T-helper 1 cell treated with Interleukin-12 subunit alpha and Interleukin-12 subunit beta and Interleukin-4 antibody, amounts not matched to agents 30 ng/mL and 1 ng/mL, for 36 hours (primary cell): Measurements from ENCODE around the gene FGF14. TPM values are rescaled to one million over a fixed set of nuclear protein-coding genes. Genes with fewer than 3 reads are reported as not detected.

Experiments used
- intact Hi-C: fragments of 100-400 bp; cut with micrococcal nuclease; formaldehyde crosslinking; loops from one replicate; pipeline ENCODE4 v1.15.1; 2024
- total RNA-seq: library from RNA; stranded (reverse); gene quantifications from 2 replicates; pipeline ENCODE4 v1.2.3, GENCODE V29; 2022

The FGF14 gene
- total RNA-seq, 1 donor from 2014 or later = not detected

DNA sequence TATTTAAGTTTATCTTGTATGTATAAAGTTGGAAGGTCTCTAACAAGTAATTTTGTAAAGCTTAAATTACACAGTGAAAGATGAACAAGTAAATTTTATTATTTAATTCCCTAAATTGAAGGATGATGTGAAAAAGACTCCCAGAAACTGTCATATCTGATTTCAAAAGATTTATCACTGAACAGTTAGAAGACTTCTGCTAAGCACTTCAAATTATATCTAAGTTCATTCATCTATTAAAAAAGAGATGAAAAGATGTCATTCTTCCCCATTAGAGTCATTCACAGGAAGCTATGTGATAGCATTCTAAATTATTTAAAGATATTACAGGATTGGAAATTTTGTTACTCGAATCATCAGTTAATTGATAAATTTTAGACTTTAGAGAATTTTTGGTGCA is 590.0 kb downstream of the FGF14 start:
- intact Hi-C loops = no loop called here

DNA sequence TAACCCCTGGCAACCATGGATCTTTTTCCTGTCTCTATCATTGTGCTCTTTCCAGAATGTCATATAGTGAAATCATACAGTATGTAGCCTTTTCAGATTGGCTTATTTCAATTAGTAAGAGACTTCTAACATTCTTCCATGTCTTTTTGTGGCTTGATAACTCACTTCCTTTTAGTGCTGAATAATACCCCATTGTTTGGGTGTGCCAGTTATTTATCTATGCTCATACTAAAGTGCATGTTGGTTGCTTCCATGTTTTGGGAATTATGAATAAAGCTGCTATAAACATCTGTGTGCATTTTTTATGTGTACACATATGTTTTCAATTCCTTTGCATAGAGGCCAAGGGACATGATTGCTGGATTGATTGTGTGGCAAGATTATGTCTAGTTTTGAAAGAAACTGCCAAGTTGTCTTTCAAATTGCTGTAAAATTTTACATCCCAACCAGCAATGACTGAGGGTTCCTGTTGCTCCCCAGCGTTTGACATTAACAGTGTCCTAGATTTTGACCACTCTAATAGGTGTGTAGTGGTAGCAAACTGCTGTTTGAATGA is 590.5 kb downstream of the FGF14 start:
- intact Hi-C loops = no loop called here

DNA sequence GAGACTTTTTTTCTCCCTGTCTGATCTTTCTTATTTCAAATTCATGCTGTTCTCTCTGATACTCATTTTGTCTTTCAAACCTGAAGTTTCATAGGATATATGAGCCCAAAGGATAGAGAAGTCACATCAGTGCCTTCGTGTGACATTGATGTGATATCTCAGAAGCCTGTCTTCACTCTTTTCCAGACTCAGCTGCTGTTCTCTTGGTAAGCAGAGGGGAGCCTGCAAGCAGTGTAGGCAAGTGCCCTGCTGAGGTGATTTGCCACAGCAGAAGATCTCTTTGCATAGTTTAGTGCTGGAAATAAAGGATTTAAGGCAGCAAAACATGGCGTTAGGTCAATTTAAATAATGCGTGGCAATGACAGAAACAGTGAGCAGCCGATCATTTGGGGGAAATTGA is 602.7 kb downstream of the FGF14 start:
- intact Hi-C loops = no loop called here

DNA sequence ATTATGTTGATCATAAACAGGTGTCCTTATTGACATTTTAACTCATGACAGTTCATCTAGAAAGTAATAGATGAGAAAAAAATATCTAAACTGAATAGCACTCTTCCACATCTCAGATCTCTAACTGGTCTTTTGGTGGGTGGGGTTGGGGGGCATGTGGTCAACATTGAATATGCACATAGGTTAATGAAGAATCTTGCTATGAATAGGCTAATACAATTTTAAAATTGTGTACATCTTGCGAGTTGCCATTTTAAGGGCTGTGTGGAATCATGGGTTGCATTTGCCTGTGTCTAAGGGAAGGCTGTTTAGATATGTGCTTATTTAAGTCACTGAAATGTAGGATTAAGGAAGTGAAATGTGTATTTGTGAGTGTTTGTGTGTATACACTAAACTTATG is 603.4 kb downstream of the FGF14 start:
- intact Hi-C loops = no loop called here

DNA sequence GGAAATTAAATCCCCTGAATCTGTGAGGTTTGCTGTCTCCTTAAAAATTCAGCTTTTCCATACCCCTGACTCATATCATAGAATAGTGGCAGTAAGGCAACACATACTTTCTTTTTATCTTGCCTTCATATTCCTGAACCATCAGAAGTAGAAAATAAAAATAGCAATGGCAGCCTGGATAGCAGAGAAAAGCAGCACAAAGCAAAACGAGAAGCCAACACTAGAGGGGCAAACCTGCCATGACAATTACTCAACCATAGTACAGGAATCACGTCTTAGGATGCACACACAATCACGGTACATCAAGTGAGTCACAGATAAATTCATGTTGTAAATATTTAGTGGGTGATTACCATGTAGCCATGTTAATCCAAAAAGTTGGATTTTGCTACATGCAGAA is 606.4 kb downstream of the FGF14 start:
- intact Hi-C loops = no loop called here

DNA sequence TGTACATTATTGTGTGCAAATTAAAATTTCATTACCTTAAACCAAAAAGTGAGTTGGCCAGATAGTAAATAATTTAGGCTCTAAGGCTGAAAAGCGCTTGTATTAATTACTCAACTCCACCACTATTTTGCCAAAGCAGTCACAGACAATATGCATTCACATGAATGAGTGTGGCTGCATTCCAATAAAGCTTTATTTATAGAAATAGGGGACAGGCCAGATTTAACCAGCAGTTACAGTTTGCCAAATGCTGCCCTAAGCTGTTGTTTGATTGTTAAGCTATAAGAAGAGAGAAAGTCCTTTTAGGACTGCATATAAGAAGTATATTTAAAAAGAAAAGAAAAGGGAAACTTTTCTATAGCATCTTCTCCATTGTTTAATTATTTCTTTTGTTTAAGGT is 606.8 kb downstream of the FGF14 start:
- intact Hi-C loops = no loop called here

DNA sequence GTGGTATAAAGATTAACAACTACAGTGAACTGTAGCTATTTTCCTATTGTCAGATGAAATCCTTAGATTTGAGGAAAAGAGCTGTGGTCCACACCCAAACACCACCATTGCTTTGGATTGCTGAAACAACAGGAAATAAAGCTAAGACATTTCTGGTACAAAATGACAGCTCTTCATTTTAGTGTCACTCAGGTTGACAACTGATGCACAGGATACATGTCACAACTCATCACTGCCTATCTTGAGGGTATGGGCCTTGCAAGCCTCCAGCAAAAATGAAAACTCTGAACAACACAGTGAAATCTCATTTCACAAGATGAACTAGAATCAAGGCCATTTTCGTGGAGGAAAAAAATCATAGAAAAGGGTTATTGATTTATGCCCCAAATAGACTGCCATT is 609.7 kb downstream of the FGF14 start:
- intact Hi-C loops = no loop called here

DNA sequence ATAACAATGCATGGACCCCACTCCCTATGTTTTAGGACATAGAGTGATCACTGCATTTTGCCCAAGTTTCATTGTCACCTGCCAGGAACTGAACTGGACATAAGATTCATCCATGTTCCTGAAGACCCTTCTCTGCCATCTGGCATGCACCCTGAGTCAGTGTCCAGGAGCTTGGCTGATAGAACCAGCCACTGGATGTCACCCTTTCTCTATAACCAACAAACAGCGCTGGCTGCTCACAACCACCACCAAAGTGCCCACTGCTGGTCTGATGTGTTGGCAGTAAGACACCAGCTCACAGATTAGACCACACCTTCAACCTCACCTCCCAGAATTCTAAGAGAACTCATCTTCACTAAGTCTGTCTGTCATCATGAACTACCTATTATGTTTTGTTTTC is 616.0 kb downstream of the FGF14 start:
- intact Hi-C loops = no loop called here

DNA sequence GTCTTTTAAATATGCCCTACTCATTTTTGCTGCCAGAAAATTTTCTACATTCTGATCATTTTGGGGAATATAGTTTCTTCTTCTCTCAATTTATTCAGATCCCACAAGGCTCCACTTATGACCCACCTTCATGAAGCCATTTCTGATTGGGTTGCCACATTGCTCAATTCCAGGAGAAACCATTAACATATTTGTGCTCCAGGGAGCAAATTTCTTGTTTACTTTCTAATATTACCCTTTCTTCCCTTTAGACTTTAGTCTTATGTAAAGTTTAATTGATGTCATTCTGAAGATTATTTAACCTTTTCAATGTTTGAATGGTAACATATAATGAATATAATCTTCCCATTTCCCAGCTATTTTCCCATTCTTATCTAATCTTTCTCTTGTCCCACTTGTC is 617.5 kb downstream of the FGF14 start:
- intact Hi-C loops = no loop called here

DNA sequence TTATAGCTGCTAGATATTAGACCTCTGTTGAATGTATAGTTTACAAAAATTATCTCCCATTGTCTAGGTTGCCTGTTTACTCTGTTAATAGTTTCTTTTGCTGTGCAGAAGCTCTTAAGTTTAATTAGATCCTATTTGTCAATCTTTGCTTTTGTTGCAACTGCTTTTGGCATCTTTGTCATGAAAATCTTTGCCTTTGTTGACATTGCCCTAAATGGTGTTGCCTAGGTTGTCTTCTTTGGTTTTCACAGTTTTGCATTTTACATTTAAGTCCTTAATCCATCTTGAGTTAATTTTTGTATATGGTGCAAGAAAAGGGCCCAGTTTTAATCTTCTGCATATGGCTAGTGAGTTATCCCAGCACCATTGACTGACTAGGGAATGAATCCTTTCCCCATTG is 618.3 kb downstream of the FGF14 start:
- intact Hi-C loops = no loop called here

DNA sequence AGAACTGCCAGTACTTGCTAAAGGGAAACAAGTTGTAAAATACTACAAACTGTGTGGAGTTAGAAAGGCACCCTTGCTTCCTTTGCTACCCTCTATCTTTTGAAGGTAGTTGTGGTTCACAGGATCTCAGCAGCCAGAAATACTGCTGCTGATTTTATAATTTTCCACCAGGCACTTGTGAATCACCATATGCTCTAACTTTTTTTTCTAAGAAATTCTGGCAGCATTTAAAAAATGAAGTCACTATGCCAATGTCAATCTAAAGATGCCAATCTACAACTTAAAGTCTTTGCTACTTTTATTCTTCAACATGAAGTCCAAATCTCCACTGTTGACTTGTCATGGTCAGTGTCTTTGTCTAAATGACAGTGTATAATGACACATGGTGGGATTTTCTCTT is 621.6 kb downstream of the FGF14 start:
- intact Hi-C loops = no loop called here

DNA sequence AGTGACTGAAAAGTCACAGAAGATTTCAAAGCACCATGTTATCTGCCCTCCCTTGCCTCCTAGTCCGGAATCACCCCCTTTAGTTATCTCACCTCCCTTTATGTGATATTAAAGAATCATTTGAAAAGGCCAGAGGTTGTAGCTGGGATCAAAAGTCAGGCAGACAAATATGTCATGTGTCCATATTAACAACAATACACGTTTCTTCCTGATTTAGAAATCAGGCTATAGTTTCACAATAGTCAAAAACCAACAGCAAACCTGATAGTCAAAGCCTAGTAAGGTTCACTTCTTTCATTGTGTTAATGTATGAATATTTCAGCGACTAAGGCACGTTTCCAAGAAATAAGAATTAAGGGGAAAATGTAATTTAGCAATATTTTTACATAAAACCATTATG is 622.7 kb downstream of the FGF14 start:
- intact Hi-C loops = no loop called here

DNA sequence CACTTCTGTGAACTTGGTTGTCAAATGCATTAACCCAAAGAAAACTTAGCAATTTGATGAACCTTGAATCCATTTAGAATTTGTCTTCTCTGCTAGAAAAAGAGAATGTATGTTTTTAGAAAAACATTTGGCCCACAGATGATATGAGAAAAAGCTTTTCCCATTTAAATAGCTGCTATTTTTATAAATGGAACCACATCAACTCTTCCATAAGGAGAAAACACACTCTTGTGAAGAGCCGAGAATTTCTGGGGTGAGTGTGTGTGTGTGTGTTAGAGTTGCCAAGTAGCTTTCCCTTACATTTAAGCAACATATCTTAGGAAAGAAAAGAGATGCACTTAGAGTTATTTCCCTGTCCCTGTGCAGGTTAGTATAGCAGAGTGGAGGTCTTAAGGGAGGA is 626.6 kb downstream of the FGF14 start:
- intact Hi-C loops = no loop called here

DNA sequence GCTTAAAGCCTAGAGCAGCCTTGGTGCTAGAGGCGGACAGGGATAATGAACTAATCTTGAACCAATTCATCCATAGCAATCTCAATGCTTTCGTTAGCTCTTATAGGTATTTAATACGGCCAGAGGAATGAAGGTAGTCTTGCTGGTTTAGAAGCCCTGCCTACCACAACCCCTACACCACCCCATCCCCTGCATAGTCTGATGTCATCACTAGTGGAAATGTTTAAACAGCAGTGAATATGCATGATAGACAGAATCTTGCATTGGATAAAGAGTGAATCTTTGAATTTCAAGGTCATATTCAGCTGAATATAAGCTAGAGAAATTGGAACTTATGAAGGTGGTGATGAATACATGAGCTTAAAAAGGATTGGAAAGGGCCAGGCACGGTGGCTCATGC is 627.5 kb downstream of the FGF14 start:
- intact Hi-C loops = no loop called here

DNA sequence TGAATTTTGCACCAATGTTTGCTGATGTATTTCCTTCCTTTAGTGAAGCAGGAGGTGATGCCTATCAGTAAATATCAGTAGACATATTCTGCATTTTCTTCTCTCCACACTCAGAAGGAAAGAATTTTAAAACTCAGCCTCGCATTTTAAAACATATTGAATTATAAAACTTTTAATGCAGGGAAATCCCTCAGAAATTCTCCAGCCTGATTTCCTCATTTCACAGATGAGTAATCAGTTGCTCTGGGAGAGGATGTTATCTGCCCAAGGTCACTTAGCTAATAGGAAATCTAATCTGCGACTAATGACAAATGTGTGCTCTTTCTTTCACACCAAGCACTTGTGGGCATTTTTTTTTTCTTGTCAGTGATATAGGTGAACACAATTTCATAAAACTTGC is 628.8 kb downstream of the FGF14 start:
- intact Hi-C loops = no loop called here

DNA sequence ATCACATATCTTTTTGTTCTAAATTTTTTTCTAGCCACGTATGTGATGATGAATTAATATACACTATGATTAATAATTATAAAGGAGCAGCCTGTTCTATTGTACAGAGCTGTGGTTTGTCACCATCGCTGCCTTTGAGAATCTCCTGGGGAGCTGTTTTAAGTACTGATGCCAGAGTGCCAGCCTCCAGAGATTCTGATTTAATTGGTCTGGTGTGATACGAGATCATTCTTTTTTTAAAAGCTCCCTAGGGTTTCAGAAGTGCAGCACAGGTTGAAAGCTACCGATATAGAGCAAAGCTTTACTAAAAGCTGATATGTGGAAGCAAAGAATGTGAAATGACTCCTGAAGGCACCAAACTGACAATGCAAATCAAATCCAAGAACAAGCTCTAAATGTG is 634.7 kb downstream of the FGF14 start:
- intact Hi-C loops = no loop called here

DNA sequence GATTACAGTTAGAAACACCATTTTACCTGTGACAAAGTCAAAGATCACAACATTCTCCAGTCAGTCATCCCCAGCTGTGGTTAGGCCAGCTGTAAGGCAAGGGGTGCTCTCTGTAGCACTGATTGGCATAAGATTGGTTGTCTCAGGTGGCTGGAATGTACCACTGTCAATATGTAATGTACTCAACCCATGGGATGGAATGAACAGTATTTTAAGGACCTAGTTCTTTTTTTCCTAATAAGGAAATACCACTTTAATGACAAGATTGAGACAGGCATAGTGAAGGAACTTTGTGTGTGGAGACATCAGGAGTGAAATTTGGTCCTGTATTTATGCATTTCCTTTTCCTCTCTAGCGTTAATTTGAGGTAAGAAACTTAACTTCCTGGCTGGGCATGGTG is 638.7 kb downstream of the FGF14 start:
- intact Hi-C loops = no loop called here

DNA sequence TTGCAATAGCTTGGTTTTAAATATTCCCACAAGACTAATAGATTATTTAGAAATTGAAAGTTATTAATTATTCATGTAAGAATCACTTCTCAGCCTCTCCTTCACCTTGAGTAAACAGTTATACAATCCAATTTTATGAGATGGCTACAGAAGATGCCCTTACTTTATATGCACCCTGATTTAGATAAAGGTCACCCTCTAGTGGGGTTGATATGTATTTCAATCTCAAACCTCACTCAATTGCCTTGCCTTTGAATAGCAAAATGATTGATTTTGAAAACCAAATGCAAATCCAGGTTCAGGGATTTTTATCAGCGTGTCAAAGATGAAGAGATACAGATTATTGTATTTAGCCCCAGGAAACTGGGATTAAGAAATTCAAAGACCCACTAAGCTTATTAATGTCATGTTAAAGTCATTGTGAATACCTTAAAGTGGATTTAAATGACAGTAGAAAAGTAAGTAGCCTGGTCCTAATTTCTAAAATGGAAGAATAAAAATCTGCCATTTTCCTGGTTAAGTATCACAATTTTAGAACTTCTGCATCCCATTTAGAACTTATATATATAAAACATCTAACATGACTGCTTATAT is 644.3 kb downstream of the FGF14 start:
- intact Hi-C loops = loop anchor here (1.0 kb wide), 2 partner anchors 243 to 613 kb away; no protein-coding TSS in a partner anchor

DNA sequence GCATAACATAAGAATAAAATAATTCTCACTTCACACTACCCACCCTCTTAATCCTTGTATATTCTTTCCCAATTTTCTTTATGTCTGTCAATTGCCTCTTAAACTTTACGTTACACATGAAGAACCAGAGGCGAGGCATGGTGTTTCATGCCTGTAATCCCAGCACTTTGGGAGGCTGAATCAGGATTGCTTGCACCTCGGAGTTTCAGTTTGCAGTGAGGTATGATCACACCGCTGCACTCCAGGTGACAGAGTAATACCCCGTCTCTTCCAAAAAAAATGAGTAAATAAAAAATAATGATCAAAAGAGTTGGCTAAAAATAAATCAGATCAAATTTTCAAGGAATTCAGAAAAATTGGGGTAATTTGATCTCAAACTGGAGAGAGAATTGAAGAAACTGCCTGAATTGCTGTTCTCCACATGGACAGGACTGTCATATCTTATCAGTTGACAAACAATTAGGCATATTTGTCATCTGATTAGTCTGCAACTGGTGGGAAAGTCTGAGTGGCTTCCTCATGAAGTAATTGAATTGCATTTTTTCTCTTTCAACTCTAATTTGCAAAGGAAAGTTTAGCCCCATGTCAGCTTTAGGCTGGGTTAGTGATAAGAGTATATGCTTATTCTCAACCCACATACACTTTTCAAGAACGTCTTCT is 646.5 kb downstream of the FGF14 start:
- intact Hi-C loops = no loop called here

DNA sequence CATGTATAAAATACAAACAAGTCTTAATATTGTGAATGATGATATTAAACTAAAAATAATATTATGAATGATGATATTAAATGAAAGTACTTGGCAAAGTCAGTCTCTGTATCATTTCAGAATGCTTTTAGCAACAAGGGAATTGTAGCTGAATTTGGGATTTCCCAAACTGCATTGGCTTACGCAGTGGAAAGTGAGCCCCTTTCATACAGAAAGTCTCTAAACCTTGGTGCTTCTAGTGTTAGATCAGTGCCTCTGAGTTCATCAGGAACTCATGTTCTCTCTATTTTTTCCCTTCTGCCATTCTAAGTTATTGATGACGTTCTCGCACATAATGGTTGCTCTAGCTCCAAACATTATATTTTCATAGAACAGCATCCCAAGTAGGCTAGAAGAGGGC is 649.4 kb downstream of the FGF14 start:
- intact Hi-C loops = no loop called here

DNA sequence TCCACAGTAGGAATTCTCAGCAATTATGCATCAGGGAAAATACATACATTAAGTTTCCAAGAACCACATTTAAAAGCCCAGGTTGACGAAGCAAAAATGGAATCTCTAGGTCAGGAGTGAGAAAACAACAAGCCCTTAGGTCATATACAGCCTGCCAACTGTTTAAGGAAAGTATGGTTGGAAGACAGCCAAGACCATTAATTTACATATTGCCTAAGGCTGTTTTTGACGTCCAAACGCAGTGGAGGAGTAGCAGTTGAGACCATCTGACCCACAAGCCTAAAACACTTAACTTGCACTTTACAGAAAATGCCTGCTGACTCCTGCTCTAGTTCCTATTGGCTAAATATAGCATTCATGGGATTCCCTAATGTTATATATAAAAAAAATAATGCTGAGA is 650.4 kb downstream of the FGF14 start:
- intact Hi-C loops = no loop called here

DNA sequence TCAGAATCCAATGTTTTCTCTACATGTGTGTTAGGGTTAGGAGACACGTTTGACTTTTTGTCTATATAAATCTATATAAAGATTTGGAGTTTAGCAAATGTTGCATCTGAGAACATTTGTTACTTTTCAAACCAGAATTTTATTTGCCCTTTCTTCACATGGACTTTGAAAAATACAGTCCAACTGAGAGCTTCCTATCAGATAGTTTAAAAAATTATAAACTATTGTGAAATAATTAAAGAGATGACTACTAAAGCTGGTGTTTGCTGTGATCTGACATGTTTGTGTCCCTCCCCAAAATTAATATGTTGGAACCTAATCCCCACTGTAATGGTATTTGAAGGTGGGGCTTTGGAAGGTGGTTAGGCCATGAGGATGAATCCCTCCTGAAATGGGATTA is 652.3 kb downstream of the FGF14 start:
- intact Hi-C loops = no loop called here

DNA sequence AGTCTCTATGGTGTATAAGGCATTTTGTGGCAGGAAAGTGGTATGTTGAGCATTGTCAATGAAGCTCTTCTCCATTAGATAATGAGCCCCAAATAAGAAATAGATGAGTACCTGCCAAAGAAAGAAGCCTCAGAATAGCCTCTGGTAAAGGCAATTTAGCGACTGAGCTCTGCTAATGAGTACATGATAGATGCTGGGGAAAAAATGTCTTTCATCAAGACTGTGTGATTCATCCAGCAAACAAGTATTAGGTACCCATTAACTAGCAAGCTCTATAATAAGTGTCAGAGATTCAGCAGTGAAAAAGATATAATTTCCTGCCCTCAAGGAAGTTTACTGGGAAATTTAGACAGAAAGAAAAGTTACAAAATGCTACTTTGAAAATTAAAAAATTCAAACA is 654.8 kb downstream of the FGF14 start:
- intact Hi-C loops = no loop called here
